Peyer's patch (tissue), 4 donors: ENCODE measurements around the gene NPC1.

Experiments
- POLR2A ChIP-seq, 2 donors: fragments of 450-650 bp; IDR thresholded peaks; one replicate each; pipeline ENCODE4 v1.5.1; 2017; ENCODE audit warnings: antibody characterized with exemption in 2 of 2, mild to moderate bottlenecking in 2 of 2, moderate library complexity in 2 of 2
- TF ChIP-seq, protein P1 (sequence below), 6 experiments: fragments of 450-650 bp in 4 of 6; fragments of 200-600 bp in 2 of 6; sonication (generic) in 1 of 6; IDR thresholded peaks; one replicate each; pipeline ENCODE4 v1.5.1; 2017 to 2019; ENCODE audit warnings: antibody characterized with exemption in 6 of 6, mild to moderate bottlenecking in 3 of 6, moderate library complexity in 1 of 6

DNA sequence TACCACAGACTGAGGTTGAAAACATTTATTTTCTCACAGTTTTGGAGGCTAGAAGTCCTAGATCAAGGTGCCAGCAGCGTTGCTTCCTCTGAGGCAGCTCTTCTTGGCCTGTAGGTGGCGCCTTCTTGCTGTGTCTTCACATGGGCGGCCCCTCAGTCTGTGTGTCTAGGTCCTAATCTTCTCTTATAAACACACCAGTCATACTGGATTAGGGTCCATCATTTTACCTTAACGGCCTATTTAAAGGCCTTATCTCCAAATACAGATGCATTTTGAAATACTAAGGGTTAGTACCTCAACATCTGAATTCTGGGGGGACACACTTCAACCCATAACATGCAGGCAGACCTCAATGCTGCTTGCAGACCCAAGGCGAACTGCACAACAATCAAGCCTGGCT, 87.4 kb downstream of the NPC1 start:
- TF ChIP-seq, protein P1, sequence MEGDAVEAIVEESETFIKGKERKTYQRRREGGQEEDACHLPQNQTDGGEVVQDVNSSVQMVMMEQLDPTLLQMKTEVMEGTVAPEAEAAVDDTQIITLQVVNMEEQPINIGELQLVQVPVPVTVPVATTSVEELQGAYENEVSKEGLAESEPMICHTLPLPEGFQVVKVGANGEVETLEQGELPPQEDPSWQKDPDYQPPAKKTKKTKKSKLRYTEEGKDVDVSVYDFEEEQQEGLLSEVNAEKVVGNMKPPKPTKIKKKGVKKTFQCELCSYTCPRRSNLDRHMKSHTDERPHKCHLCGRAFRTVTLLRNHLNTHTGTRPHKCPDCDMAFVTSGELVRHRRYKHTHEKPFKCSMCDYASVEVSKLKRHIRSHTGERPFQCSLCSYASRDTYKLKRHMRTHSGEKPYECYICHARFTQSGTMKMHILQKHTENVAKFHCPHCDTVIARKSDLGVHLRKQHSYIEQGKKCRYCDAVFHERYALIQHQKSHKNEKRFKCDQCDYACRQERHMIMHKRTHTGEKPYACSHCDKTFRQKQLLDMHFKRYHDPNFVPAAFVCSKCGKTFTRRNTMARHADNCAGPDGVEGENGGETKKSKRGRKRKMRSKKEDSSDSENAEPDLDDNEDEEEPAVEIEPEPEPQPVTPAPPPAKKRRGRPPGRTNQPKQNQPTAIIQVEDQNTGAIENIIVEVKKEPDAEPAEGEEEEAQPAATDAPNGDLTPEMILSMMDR (IDR thresholded peaks at IDR 0.05): peak; percentile 54 to 82 (median 66)
- no peak for TF ChIP-seq POLR2A (IDR thresholded peaks at IDR 0.05)
